ENCODE measurements around the gene TMED9.

TMED9 gene

DNA sequence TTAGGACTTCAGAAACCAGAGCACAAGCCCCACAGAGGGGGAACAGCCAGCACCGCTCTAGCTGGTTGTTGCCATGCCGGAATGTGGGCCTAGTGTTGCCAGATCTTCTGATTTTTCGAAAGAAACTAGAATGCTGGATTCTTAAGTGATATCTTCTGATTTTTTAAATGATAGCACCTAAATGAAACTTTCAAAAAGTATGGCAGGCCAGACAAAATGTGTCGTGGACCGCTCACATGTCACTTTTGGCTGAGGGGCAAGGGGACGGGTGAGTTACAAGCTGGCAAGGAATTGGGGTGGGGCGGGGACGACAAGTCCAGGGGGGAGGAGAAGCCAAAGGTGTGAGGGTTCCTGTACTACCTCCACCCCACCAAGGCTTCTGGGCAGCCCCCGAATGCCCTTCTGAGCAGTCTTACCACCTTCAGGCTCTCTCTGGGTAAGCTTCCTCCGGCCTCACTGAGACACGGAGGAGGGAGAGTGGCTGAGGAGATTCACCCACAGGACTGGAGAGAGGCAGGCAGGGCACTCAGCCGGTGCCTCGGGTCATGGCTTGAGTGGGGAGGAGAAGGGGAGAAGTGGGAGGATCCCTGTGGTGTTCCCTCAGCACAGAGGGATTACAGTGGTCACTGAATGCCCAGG is 18.2 kb downstream of the TMED9 start:
- no peaks in the 10 kb centered on the region for H3K4me1 ChIP-seq (ENCODE audit: insufficient read depth, low read length, severe bottlenecking)

DNA sequence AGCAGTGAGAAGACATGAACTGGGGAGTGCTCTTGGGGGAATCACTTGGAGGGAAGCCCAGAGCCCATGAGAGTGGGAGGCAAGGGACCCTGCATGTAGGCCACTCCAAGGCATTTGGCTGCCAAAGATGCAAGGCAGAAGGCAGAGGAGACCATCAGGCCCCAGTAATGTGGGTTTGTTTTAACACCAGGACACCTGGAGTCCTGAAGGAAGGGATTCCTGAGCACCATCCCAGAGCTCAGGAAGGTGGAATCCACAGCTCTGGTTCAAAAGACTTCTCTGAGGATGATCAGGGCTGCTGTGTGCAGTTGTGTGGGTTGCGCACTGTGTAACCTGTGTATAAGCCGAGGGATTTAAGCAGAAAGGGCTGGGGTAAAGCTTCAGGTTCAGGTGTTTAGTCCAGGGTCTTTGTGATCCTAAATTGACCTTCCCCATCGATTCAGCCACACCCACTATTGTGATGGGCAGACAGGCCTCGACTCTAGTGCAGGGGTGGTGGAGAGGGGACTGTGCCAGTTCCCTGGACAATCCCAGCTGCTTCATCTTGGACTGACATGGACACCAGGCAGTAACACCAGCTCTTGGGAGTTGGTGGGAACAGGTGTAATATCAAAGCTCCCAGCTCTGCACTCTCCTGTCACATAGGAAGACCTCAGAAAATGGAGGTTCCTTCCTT is 18.9 kb downstream of the TMED9 start:
- Histone ChIP-seq H3K4me2 (ENCODE audit: low read length) (no peak overlapping the region), H3K4me3 (ENCODE audit: low read depth, low read length, poor library complexity, severe bottlenecking) (no peak overlapping the region), H3K27me3 (ENCODE audit: insufficient read depth, low read length) (no peaks in the 10 kb centered on the region), H3K9me3 (ENCODE audit: low read length) (no peaks in the 10 kb centered on the region), H3K4me1 (ENCODE audit: insufficient read depth, low read length, severe bottlenecking) (no peaks in the 10 kb centered on the region), H3F3A (ENCODE audit: insufficient read depth, low read length) (no peaks in the 10 kb centered on the region), H3K36me3 (ENCODE audit: insufficient read depth, low read length) (peaks cover 10% of the 10 kb centered on the region; the same call in 1 of the 2 replicates), H3K9me2 (ENCODE audit: low read depth, low read length) (no peaks in the 10 kb centered on the region), H4K20me1 (ENCODE audit: insufficient read depth, low read length) (no peaks in the 10 kb centered on the region), H3K27ac (ENCODE audit: low read depth, low read length, poor library complexity, severe bottlenecking) (no peak overlapping the region), H3K9ac (ENCODE audit: low read length) (no peak overlapping the region), H3K79me2 (ENCODE audit: insufficient read depth, low read length) (no peaks in the 10 kb centered on the region), H2AFZ (ENCODE audit: low read length) (no peak overlapping the region)
- TF ChIP-seq, protein P1, sequence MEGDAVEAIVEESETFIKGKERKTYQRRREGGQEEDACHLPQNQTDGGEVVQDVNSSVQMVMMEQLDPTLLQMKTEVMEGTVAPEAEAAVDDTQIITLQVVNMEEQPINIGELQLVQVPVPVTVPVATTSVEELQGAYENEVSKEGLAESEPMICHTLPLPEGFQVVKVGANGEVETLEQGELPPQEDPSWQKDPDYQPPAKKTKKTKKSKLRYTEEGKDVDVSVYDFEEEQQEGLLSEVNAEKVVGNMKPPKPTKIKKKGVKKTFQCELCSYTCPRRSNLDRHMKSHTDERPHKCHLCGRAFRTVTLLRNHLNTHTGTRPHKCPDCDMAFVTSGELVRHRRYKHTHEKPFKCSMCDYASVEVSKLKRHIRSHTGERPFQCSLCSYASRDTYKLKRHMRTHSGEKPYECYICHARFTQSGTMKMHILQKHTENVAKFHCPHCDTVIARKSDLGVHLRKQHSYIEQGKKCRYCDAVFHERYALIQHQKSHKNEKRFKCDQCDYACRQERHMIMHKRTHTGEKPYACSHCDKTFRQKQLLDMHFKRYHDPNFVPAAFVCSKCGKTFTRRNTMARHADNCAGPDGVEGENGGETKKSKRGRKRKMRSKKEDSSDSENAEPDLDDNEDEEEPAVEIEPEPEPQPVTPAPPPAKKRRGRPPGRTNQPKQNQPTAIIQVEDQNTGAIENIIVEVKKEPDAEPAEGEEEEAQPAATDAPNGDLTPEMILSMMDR (IDR thresholded peaks at IDR 0.05; ENCODE audit: low read length) = no peak
- TF ChIP-seq EZH2 (IDR thresholded peaks at IDR 0.05; ENCODE audit: borderline replicate concordance, low read length) = no peak

More for the DNA sequence above, 18.2 kb downstream of the TMED9 start:
- no peak overlapping the region for H3K9ac ChIP-seq (ENCODE audit: low read length)
- H2AFZ ChIP-seq (ENCODE audit: low read length) = no peak overlapping the region
- no peaks in the 10 kb centered on the region for H3F3A ChIP-seq (ENCODE audit: insufficient read depth, low read length)
- peaks cover 13% of the 10 kb centered on the region; the same call in 1 of the 2 replicates for H3K36me3 ChIP-seq (ENCODE audit: insufficient read depth, low read length)
- H4K20me1 ChIP-seq (ENCODE audit: insufficient read depth, low read length) = no peaks in the 10 kb centered on the region
- H3K9me3 ChIP-seq (ENCODE audit: low read length) = no peaks in the 10 kb centered on the region
- no peak overlapping the region for H3K27ac ChIP-seq (ENCODE audit: low read depth, low read length, poor library complexity, severe bottlenecking)
- H3K4me3 ChIP-seq (ENCODE audit: low read depth, low read length, poor library complexity, severe bottlenecking) = no peak overlapping the region
- H3K4me2 ChIP-seq (ENCODE audit: low read length) = no peak overlapping the region
- no peaks in the 10 kb centered on the region for H3K27me3 ChIP-seq (ENCODE audit: insufficient read depth, low read length)
- H3K9me2 ChIP-seq (ENCODE audit: low read depth, low read length) = no peaks in the 10 kb centered on the region
- no peaks in the 10 kb centered on the region for H3K79me2 ChIP-seq (ENCODE audit: insufficient read depth, low read length)
- TF ChIP-seq, protein P1 (IDR thresholded peaks at IDR 0.05; ENCODE audit: low read length) = no peak

DNA sequence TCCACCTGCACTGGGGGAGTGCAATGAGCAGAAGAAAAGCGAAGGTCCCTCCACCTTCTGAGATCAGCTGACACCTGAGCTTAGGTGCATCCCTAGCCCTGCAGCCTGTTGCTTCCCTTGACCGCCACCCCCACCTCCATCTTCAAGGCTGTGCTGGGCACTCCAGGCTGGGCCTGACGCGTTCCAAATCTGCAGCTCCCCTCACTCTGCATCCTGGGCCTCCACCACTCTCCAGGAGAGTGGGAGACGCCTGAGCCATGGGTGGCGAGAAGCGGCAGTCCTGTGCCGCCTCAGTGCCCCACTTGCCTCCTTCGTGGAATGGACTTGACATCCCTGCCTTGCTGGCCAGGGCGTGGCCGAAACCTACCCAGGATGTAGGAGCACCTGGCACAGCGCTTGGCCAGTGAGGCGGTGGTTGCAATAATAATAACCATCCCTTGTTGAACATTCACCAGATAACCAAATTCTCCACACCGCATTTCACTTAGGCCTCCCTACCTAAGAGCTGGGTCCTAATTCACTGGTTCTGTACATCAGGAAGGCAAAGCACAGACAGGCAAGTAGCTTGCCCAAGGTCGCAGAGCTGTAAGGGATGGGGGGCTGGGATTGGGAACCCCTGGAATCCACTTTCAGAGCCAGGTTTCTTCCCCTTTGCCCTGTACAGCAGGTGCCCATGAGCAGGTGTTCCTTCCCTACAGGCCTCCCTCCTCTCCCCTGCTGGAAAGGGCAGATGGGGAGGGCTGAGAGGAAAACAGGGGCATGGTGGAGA is 19.6 kb downstream of the TMED9 start:
- H3K27me3 ChIP-seq (ENCODE audit: insufficient read depth, low read length) = no peaks in the 10 kb centered on the region
- no peak overlapping the region for H3K27ac ChIP-seq (ENCODE audit: low read depth, low read length, poor library complexity, severe bottlenecking)
- H4K20me1 ChIP-seq (ENCODE audit: insufficient read depth, low read length) = no peaks in the 10 kb centered on the region
- no peaks in the 10 kb centered on the region for H3K79me2 ChIP-seq (ENCODE audit: insufficient read depth, low read length)
- no peaks in the 10 kb centered on the region for H3F3A ChIP-seq (ENCODE audit: insufficient read depth, low read length)
- H3K9me2 ChIP-seq (ENCODE audit: low read depth, low read length) = no peaks in the 10 kb centered on the region
- peaks cover 10% of the 10 kb centered on the region; the same call in 1 of the 2 replicates for H3K36me3 ChIP-seq (ENCODE audit: insufficient read depth, low read length)
- H3K4me1 ChIP-seq (ENCODE audit: insufficient read depth, low read length, severe bottlenecking) = no peaks in the 10 kb centered on the region
- no peak overlapping the region for H3K9ac ChIP-seq (ENCODE audit: low read length)
- H3K9me3 ChIP-seq (ENCODE audit: low read length) = no peaks in the 10 kb centered on the region
- no peak overlapping the region for H3K4me3 ChIP-seq (ENCODE audit: low read depth, low read length, poor library complexity, severe bottlenecking)
- H3K4me2 ChIP-seq (ENCODE audit: low read length) = no peak overlapping the region
- no peak for TF ChIP-seq EZH2 (IDR thresholded peaks at IDR 0.05; ENCODE audit: borderline replicate concordance, low read length)
- TF ChIP-seq, protein P1 (IDR thresholded peaks at IDR 0.05; ENCODE audit: low read length) = no peak
- H2AFZ ChIP-seq (ENCODE audit: low read length) = no peak overlapping the region
